Measurements from ENCODE around the gene NR2E3.

NR2E3 gene

GRCh38 chr15:71810256-71811035, at the start of gene NR2E3:
TSS of gene NR2E3 (plus strand) at chr15:71810554. CDS start at chr15:71810744, 190 bp downstream.
- DNase-seq (ENCODE audit: extremely low read depth, low read depth): no peak
- no peak within 1 kb of the TSS for H3K4me3 ChIP-seq (replicated peaks; ENCODE audit: low read depth, low read length)
- TF ChIP-seq CTCF (IDR thresholded peaks at IDR 0.05; ENCODE audit: low read depth, low read length, missing control alignments): no peak

GRCh38 chr15:71760852-71761251, 49.5 kb upstream of the NR2E3 start:
- H3K4me3 ChIP-seq (replicated peaks; ENCODE audit: low read depth, low read length): no peak overlapping the region
- no peak for DNase-seq (ENCODE audit: extremely low read depth, low read depth)
- TF ChIP-seq CTCF (IDR thresholded peaks at IDR 0.05; ENCODE audit: low read depth, low read length, missing control alignments): no peak

- no peak overlapping the region for H3K4me3 ChIP-seq (replicated peaks; ENCODE audit: low read depth, low read length)
- TF ChIP-seq CTCF (IDR thresholded peaks at IDR 0.05; ENCODE audit: low read depth, low read length, missing control alignments): no peak
- DNase-seq (ENCODE audit: extremely low read depth, low read depth): peak; percentile 71
Measured at GRCh38 chr15:71761649-71762048, 48.7 kb upstream of the NR2E3 start.

GRCh38 chr15:71768184-71768583, 42.2 kb upstream of the NR2E3 start:
- DNase-seq (ENCODE audit: extremely low read depth, low read depth): no peak
- no peak for TF ChIP-seq CTCF (IDR thresholded peaks at IDR 0.05; ENCODE audit: low read depth, low read length, missing control alignments)
- no peak overlapping the region for H3K4me3 ChIP-seq (replicated peaks; ENCODE audit: low read depth, low read length)

GRCh38 chr15:71773206-71773859, 37.0 kb upstream of the NR2E3 start:
- TF ChIP-seq CTCF (IDR thresholded peaks at IDR 0.05; ENCODE audit: low read depth, low read length, missing control alignments): no peak
- no peak for DNase-seq (ENCODE audit: extremely low read depth, low read depth)
- H3K4me3 ChIP-seq (replicated peaks; ENCODE audit: low read depth, low read length): no peak overlapping the region

- no peak for TF ChIP-seq CTCF (IDR thresholded peaks at IDR 0.05; ENCODE audit: low read depth, low read length, missing control alignments)
- H3K4me3 ChIP-seq (replicated peaks; ENCODE audit: low read depth, low read length): no peak overlapping the region
- DNase-seq (ENCODE audit: extremely low read depth, low read depth): no peak
Measured at GRCh38 chr15:71775856-71776255, 34.5 kb upstream of the NR2E3 start.

Measured in HFF-Myc (cell line).